ENCODE data around the gene UBL4A. TPM values are rescaled to one million over a fixed set of nuclear protein-coding genes. Genes with fewer than 3 reads are reported as not detected.

UBL4A gene
- total RNA-seq (10 to 100 TPM in 4 of 5 experiments, 1 to 10 TPM in 1; 9.2 to 41.5 (median 32.5) TPM), polyA plus RNA-seq (10 to 100 TPM; 46.0 to 65.7 TPM), total RNA-seq (14.8 reads per million, percentile 44 among the genes with 10 or more reads in this experiment)

DNA sequence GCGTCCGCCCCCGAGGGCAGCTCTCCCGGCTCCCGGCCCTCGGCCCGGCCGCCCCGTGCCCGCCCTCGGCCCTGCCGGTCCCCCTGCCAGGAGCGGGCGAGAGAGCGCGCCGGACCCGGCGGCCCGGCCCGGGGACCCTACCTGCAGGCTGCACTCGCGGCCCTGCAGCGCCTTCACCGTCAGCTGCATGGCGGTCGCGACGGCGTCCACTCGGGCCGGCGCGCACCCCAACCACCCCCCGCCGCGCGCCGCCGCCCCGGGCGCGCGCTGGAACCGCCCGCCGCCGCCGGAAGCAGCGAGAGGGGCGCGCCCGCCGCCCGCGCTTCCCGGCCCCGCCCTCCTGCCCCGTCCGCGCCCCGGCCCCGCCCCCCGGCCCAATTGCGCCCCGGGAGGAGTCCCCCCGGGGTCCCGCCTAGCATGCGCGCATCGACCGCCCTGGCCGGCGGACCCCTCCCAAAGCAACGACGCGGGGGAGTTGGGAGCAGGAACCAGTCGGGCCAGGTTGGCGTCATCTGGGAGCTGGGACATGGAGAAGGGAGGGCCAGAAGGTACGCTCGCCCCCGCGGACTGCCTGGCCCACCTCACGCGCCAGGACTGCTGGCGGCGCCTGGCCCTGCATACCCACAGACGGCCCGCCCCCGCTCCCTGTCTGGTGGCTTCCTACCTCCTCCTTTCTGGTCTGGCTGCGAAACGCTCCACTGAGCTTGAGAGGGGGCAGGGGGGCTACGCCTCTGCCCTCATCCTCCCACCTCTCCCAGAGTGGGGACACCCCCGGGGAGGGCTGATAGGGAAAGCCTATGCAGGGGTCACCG lies at the start of gene UBL4A:
UBL4A (minus strand) TSS at position 220 of the 812 bp plus-strand sequence; CDS start at position 189, 31 bp downstream.
- Histone ChIP-seq H3K27me3 (ENCODE audit: control insufficient read depth in 2 of 2, insufficient read depth in 2 of 2, low read length in 2 of 2) (no peaks in the 10 kb centered on the region), H3K9me3 (ENCODE audit: control insufficient read depth in 2 of 3, low read length in 3 of 3) (no peaks in the 10 kb centered on the region), H3K4me3 (ENCODE audit: low read length) (peak within 1 kb of the TSS; percentile 37), H3K4me1 (ENCODE audit: control insufficient read depth in 2 of 2, insufficient read depth in 2 of 2, low read length in 2 of 2) (peaks cover 0 to 10% of the 10 kb centered on the region in 2 donors), H3K27ac (ENCODE audit: low read depth, low read length) (peak within 1 kb of the TSS; percentile 72), H3K36me3 (ENCODE audit: control insufficient read depth in 2 of 3, insufficient read depth in 3 of 3, low read length in 3 of 3) (peaks cover 0 to 6% (median 4%) of the 10 kb centered on the region in 3 experiments)
- peak within 1 kb of the TSS; percentile 61 to 89 (median 78) for H3K4me3 Mint-ChIP-seq
- DNase-seq (peak in 7 of 9 donors; percentile 33 to 76 (median 40)), ATAC-seq (peak; percentile 36)
- peak within 1 kb of the TSS in 8 of 9 donors; percentile 28 to 88 (median 66) for H3K27ac Mint-ChIP-seq
- H3K9me3 Mint-ChIP-seq = no peaks in the 10 kb centered on the region
- intact Hi-C loops (cut with micrococcal nuclease) = loop anchor here (1.0 kb wide), 2 partner anchors 29 to 30 kb away; partner anchors contain the start of gene FAM3A (in 1 of the 2)
- POLR2A ChIA-PET = interaction anchor here (1.0 to 7.0 kb wide), 9 partner anchors 10 to 515 kb away, joined by 3 to 69 read pairs (median 4); partner anchors contain the start of genes FAM3A, FAM50A, HCFC1 and PLXNA3
- peaks cover 0 to 4% (median 0%) of the 10 kb centered on the region in 5 donors for H3K36me3 Mint-ChIP-seq
- no peaks in the 10 kb centered on the region for H3K27me3 Mint-ChIP-seq
- CTCF ChIA-PET = interaction anchor here (0.6 kb wide), 2 partner anchors 76 to 557 kb away, joined by 3 read pairs; no protein-coding TSS in a partner anchor
- H3K4me1 Mint-ChIP-seq = peaks cover 5 to 38% (median 17%) of the 10 kb centered on the region in 7 donors

DNA sequence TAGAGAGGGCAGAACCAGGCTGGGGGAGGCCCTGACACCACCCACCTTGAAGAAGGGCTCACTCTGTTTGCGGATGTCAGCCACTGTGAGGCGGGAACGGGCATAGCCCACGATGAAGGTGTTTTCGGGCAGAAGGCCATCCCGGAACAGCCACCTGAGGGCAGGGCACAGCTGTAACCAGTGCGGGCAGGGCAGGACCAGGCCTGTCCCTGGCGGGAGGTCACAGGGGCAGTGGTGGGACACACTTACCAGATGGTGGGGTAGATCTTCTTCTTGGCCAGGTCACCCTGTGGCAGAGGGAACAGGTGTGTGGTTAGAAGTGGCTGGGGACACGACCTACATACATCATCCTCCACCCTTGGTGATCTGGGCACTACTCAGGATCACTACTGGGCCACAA lies 49.5 kb upstream of the UBL4A start:
- ChIA-PET POLR2A (interaction anchor here (0.6 kb wide), 1 partner anchor 237 kb away, joined by 5 read pairs; no protein-coding TSS in a partner anchor), CTCF (interaction anchor here (0.7 to 1.3 kb wide), 3 partner anchors 137 to 214 kb away, joined by 3 to 4 read pairs (median 4); partner anchors contain the start of gene RPL10)
- Mint-ChIP-seq H3K4me3 (no peak overlapping the region), H3K36me3 (peaks cover 0 to 6% (median 0%) of the 10 kb centered on the region in 5 donors), H3K9me3 (no peaks in the 10 kb centered on the region), H3K27me3 (no peaks in the 10 kb centered on the region), H3K27ac (no peak overlapping the region), H3K4me1 (peaks cover 0 to 13% (median 6%) of the 10 kb centered on the region in 7 donors)
- Histone ChIP-seq H3K4me3 (ENCODE audit: low read length) (no peak overlapping the region), H3K27me3 (ENCODE audit: control insufficient read depth in 2 of 2, insufficient read depth in 2 of 2, low read length in 2 of 2) (no peaks in the 10 kb centered on the region), H3K9me3 (ENCODE audit: control insufficient read depth in 2 of 3, low read length in 3 of 3) (no peaks in the 10 kb centered on the region), H3K27ac (ENCODE audit: low read depth, low read length) (no peak overlapping the region), H3K4me1 (ENCODE audit: control insufficient read depth in 2 of 2, insufficient read depth in 2 of 2, low read length in 2 of 2) (no peaks in the 10 kb centered on the region), H3K36me3 (ENCODE audit: control insufficient read depth in 2 of 3, insufficient read depth in 3 of 3, low read length in 3 of 3) (peaks cover 0 to 37% (median 0%) of the 10 kb centered on the region in 3 experiments)
- ATAC-seq = no peak
- no peak for DNase-seq
- intact Hi-C loops (cut with micrococcal nuclease) = loop anchor here in 1 of 2 donors (2.0 kb wide), 1 partner anchor 523 kb away; no protein-coding TSS in a partner anchor

DNA sequence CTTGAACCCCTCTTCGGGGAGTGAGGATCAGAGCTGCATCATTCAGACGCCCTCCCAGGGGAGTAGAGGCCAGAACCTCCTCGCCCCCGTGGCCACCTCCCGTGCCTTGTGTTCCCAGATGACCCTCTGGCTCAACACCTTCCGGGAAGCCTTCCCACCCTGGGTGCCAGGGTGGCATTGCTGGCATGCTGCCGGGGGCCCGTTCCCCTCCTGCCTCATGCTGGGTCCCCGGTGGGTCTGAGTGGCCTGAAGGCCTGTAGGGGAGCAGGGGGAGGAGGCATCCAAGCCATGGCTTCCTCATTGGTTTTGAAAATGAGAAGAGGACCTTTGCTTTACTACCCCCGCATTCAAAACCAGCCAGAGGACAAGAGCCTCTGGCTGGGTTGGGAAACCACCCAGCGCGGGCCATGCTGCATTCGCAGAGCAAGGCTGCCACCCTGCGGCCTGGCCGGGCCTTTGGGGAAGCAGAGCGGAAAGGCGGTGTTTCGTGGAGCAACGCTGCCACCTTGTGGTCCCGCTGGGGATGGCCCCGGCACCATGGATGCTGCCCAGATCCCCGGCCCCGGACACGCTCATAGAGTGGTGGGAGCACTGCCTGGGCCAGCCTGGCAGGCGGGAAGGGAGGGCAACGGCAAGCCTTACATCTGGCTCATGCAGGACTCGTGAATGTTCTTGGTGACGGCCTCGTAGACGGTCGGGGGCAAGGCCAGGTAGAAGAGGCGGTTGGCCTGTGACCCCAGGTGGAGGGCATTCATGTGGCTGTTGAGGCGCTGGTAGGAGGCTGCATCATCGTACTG lies 48.3 kb upstream of the UBL4A start:
- peak; percentile 100 for ATAC-seq
- no peaks in the 10 kb centered on the region for H3K9me3 ChIP-seq (ENCODE audit: control insufficient read depth in 2 of 3, low read length in 3 of 3)
- peak; percentile 78 to 93 (median 87) for DNase-seq
- peak overlapping the region; percentile 55 for H3K27ac ChIP-seq (ENCODE audit: low read depth, low read length)
- H3K4me1 Mint-ChIP-seq = peaks cover 0 to 13% (median 6%) of the 10 kb centered on the region in 7 donors
- H3K4me3 Mint-ChIP-seq = no peak overlapping the region
- no peak overlapping the region for H3K4me3 ChIP-seq (ENCODE audit: low read length)
- H3K27me3 Mint-ChIP-seq = no peaks in the 10 kb centered on the region
- ChIA-PET POLR2A (interaction anchor here (0.7 to 1.3 kb wide), 3 partner anchors 20 to 161 kb away, joined by 3 read pairs; no protein-coding TSS in a partner anchor), CTCF (interaction anchor here (0.7 to 1.8 kb wide), 3 partner anchors 161 to 213 kb away, joined by 3 to 13 read pairs (median 4); partner anchors contain the start of gene FLNA)
- no peaks in the 10 kb centered on the region for H3K4me1 ChIP-seq (ENCODE audit: control insufficient read depth in 2 of 2, insufficient read depth in 2 of 2, low read length in 2 of 2)
- H3K27me3 ChIP-seq (ENCODE audit: control insufficient read depth in 2 of 2, insufficient read depth in 2 of 2, low read length in 2 of 2) = no peaks in the 10 kb centered on the region
- peak overlapping the region in 5 of 9 donors; percentile 26 to 72 (median 67) for H3K27ac Mint-ChIP-seq
- H3K9me3 Mint-ChIP-seq = no peaks in the 10 kb centered on the region
- peaks cover 0 to 37% (median 0%) of the 10 kb centered on the region in 3 experiments for H3K36me3 ChIP-seq (ENCODE audit: control insufficient read depth in 2 of 3, insufficient read depth in 3 of 3, low read length in 3 of 3)
- peaks cover 0 to 6% (median 0%) of the 10 kb centered on the region in 5 donors for H3K36me3 Mint-ChIP-seq
- intact Hi-C loops (cut with micrococcal nuclease) = loop anchor here (1.0 to 5.0 kb wide), 5 partner anchors 135 to 522 kb away; partner anchors contain the start of gene MECP2 (in 1 of the 2)

DNA sequence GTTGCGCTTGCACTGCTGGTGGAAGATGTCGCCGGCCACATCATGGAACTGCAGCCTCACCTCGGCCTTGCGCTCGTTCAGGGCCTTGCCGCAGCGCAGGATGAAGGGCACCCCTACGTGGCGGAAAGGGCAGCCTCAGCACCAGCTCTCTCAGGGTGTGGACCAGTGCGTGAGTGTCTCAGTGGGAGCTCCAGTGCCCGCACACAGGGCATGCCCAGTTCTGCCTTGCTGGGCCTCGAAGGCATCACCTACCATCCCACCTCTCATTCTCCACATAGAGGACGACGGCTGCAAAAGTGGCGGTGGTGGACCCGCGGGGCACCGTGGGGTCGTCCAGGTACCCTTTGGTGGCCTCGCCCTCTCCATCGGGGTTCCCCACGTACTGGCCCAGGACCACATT lies 46.3 kb upstream of the UBL4A start:
- CTCF ChIA-PET = interaction anchor here (1.4 to 2.1 kb wide), 2 partner anchors 11 to 42 kb away, joined by 4 to 5 read pairs; partner anchors contain the start of gene SLC10A3
- no peaks in the 10 kb centered on the region for H3K9me3 ChIP-seq (ENCODE audit: control insufficient read depth in 2 of 3, low read length in 3 of 3)
- H3K27me3 Mint-ChIP-seq = no peaks in the 10 kb centered on the region
- peaks cover 0 to 2% (median 0%) of the 10 kb centered on the region in 11 donors for H3K9me3 Mint-ChIP-seq
- DNase-seq (no peak), ATAC-seq (no peak)
- peaks cover 0 to 37% (median 0%) of the 10 kb centered on the region in 3 experiments for H3K36me3 ChIP-seq (ENCODE audit: control insufficient read depth in 2 of 3, insufficient read depth in 3 of 3, low read length in 3 of 3)
- intact Hi-C loops (cut with micrococcal nuclease) = loop anchor here in 1 of 2 donors (5.0 kb wide), 1 partner anchor 435 kb away; the partner anchor contains the start of gene MECP2
- no peaks in the 10 kb centered on the region for H3K4me1 ChIP-seq (ENCODE audit: control insufficient read depth in 2 of 2, insufficient read depth in 2 of 2, low read length in 2 of 2)
- no peak overlapping the region for H3K4me3 ChIP-seq (ENCODE audit: low read length)
- H3K36me3 Mint-ChIP-seq = peaks cover 0 to 6% (median 0%) of the 10 kb centered on the region in 5 donors
- H3K27ac Mint-ChIP-seq = no peak overlapping the region
- POLR2A ChIA-PET = interaction anchor here (1.0 to 2.3 kb wide), 3 partner anchors 133 to 162 kb away, joined by 3 to 12 read pairs (median 3); partner anchors contain the start of gene RPL10
- H3K27ac ChIP-seq (ENCODE audit: low read depth, low read length) = no peak overlapping the region
- H3K27me3 ChIP-seq (ENCODE audit: control insufficient read depth in 2 of 2, insufficient read depth in 2 of 2, low read length in 2 of 2) = no peaks in the 10 kb centered on the region
- H3K4me3 Mint-ChIP-seq = no peak overlapping the region
- peaks cover 0 to 7% (median 5%) of the 10 kb centered on the region in 7 donors for H3K4me1 Mint-ChIP-seq

DNA sequence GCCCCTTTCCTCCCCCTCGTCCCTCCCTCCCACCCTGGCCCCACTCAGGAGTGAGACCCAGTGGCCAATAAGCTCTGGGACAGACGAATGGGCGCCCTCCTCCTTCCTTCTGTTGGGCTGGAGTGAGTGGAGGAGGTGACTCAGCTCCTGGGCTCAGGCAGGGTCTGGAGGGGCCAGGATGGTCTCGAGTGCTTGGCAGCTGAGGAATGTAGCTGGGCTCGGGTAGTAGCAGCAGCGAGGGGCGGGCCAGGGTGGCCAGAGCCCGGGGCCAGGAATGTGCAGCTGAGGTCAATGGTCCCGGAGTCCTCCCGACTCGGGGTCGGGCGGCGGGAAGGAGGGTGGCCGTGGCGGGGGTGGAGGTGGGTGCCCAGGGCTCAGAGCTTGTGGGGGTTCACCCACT lies 45.2 kb upstream of the UBL4A start:
- DNase-seq (no peak), ATAC-seq (no peak)
- Histone ChIP-seq H3K4me1 (ENCODE audit: control insufficient read depth in 2 of 2, insufficient read depth in 2 of 2, low read length in 2 of 2) (peaks cover 5 to 7% of the 10 kb centered on the region in 2 donors), H3K36me3 (ENCODE audit: control insufficient read depth in 2 of 3, insufficient read depth in 3 of 3, low read length in 3 of 3) (peaks cover 0 to 37% (median 0%) of the 10 kb centered on the region in 3 experiments), H3K27me3 (ENCODE audit: control insufficient read depth in 2 of 2, insufficient read depth in 2 of 2, low read length in 2 of 2) (no peaks in the 10 kb centered on the region), H3K9me3 (ENCODE audit: control insufficient read depth in 2 of 3, low read length in 3 of 3) (no peaks in the 10 kb centered on the region), H3K27ac (ENCODE audit: low read depth, low read length) (no peak overlapping the region), H3K4me3 (ENCODE audit: low read length) (no peak overlapping the region)
- Mint-ChIP-seq H3K27me3 (no peaks in the 10 kb centered on the region), H3K9me3 (peaks cover 0 to 2% (median 0%) of the 10 kb centered on the region in 11 donors), H3K4me3 (no peak overlapping the region), H3K36me3 (peaks cover 0 to 6% (median 0%) of the 10 kb centered on the region in 5 donors), H3K27ac (no peak overlapping the region), H3K4me1 (peaks cover 0 to 16% (median 14%) of the 10 kb centered on the region in 7 donors)
- CTCF ChIA-PET = interaction anchor here (1.1 to 1.4 kb wide), 2 partner anchors 41 to 158 kb away, joined by 4 read pairs; partner anchors contain the start of gene SLC10A3
- intact Hi-C loops (cut with micrococcal nuclease) = loop anchor here in 1 of 2 donors (5.0 kb wide), 1 partner anchor 434 kb away; the partner anchor contains the start of gene MECP2
- POLR2A ChIA-PET = interaction anchor here (0.8 to 2.3 kb wide), 3 partner anchors 132 to 157 kb away, joined by 3 to 12 read pairs (median 3); partner anchors contain the start of gene RPL10
